ENCODE data around the gene GH2.
"Not testable (repeated sequence)": the region's sequence is repeated elsewhere in the genome, so short reads cannot be mapped to it uniquely, and the experiment has no call there.

Gene GH2

GRCh38 chr17:63881935-63882601 lies at the start of gene GH2:
TSS of gene GH2 (minus strand) at chr17:63881944. CDS start at chr17:63881801, 143 bp downstream.
- DNase-seq = no peak

- no peak for DNase-seq
These were observed 49.3 kb upstream of the GH2 start for GRCh38 chr17:63930951-63931575.

GRCh38 chr17:63929860-63930766 lies 48.4 kb upstream of the GH2 start:
- no peak for DNase-seq

GRCh38 chr17:63928966-63929695 lies 47.4 kb upstream of the GH2 start:
- DNase-seq = no peak

GRCh38 chr17:63928172-63928666 lies 46.5 kb upstream of the GH2 start:
- no peak for DNase-seq

DNA sequence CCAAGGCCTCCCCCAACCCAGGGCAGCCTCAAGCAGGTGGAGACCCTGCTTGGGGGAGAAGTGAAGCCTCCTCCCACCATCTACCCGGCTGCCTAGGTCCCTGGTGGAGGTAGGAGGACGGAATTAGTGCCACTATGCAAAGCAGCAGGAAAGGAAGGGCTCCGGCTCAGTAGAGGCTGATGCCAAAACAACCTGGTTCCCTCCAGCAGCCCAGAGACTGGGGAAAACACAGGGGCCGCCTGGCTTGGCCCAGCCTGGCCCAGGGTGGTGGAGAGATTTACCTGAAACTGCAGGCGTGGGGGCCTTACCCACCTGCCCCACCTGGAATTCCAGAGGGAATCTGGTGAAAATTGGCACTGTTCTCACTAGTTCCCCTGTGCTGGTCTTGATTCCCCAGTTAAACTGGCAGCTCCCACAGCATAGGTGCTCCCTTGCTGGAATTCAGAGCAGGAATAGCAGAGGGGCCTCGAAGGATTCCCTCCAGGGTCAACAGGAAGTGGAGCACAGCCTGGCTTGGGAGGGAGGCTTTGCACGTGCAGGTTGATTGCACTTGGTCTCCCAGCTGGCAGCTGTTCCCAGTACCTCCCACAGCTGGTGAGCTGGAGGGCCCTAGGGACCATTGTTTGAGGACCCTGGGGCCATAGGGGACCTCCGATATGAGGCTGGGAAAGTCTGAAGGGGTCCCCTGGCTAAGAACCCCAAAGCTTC lies 45.9 kb upstream of the GH2 start:
- DNase-seq = no peak

- DNase-seq = no peak
These were observed 44.4 kb upstream of the GH2 start for GRCh38 chr17:63926164-63926563.

GRCh38 chr17:63925615-63926014 lies 43.9 kb upstream of the GH2 start:
- DNase-seq = no peak

DNA sequence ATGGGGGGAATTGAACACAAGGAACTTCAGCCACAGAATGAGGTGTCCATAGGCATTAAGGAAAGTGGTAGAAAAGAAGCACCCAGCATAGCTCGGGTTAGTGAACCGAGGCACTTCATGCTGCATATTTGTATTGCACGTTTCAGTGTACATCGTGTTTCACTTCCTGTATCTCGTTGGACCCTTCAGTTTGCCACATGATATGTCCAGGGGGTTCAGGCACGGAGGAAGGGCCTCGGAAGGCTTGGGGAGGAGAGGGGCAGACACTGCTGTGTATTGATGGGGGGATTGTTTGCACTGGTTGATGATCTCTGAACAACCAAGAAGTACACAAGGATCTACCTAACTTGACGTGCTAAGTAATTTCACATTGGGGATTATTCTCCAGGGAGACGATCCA lies 40.7 kb upstream of the GH2 start:
- not testable (repeated sequence) for DNase-seq

GRCh38 chr17:63920779-63921178 lies 39.0 kb upstream of the GH2 start:
- DNase-seq = not testable (repeated sequence)

DNA sequence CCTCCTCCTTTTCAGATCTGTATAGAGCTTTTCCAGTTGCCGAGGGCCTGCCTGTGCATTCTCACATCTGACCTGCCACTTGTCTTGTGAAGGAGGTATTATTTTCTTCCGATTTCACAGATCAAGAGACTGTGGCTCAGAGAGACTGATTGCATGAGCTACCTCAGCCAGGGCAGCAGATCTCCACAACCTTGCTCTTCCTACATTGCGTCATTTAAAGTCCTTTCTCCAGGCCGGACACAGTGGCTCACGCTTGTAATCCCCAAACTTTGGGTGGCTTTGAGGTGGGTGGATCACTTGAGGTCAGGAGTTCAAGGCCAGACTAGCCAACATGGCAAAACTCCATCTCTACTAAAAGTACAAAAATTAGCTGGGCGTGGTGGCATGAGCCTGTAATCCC lies 38.3 kb upstream of the GH2 start:
- not testable (repeated sequence) for DNase-seq

GRCh38 chr17:63919311-63919723 lies 37.6 kb upstream of the GH2 start:
- peak; percentile 20 for DNase-seq

DNA sequence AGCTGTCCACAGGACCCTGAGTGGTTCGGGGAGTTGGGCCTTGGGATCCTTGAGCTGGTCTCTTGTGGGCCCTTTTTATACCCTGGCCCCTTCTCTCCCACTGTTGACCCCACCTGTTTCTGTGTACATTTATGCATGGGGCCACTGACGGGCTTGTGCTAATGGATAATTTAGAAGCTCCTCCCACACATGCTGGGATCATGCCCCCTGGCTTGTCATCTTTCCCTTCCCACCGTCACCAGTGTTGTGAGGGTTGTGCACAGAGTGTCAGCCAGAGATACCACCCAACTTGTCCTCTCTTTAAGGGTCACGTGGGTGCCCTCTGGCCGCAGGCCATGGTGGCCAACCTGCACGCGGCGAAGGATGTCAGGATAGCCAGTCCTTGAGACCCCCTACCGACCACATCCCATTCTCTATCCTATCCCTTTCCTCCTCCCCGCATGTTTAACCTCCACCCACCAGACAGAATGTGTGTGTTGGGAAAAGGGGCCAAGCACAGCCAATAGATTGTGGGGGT lies 37.1 kb upstream of the GH2 start, which contains the start of gene GH1:
Gene GH1 (minus strand): TSS at position 51 of the 517 bp plus-strand sequence. CDS start 63 bp downstream, outside the sequence.
- DNase-seq = not testable (repeated sequence)

GRCh38 chr17:63918305-63918704 lies 36.6 kb upstream of the GH2 start:
- DNase-seq = no peak

DNA sequence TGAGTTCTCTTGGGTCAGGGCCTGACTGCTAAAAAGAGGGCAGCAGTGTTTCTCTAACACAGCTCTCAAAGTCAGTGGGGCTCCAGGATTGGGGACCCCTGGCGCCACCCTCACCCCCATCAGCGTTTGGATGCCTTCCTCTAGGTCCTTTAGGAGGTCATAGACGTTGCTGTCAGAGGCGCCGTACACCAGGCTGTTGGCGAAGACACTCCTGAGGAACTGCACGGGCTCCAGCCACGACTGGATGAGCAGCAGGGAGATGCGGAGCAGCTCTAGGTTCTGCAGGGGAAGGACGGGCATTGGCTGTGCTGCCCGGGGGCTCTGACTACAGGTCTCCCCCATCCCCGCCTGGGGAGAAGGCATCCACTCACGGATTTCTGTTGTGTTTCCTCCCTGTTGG lies 35.9 kb upstream of the GH2 start:
- no peak for DNase-seq

DNA sequence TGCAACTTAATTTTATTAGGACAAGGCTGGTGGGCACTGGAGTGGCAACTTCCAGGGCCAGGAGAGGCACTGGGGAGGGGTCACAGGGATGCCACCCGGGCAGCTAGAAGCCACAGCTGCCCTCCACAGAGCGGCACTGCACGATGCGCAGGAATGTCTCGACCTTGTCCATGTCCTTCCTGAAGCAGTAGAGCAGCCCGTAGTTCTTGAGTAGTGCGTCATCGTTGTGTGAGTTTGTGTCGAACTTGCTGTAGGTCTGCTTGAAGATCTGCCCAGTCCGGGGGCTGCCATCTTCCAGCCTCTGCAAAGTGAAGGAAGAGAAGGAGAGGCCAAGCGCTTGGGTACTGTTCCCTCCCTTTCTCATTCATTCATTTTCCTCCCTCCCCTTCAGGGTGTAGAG lies 35.5 kb upstream of the GH2 start:
- DNase-seq = not testable (repeated sequence)

- no peak for DNase-seq
These were observed 34.9 kb upstream of the GH2 start for GRCh38 chr17:63916566-63917185.

DNA sequence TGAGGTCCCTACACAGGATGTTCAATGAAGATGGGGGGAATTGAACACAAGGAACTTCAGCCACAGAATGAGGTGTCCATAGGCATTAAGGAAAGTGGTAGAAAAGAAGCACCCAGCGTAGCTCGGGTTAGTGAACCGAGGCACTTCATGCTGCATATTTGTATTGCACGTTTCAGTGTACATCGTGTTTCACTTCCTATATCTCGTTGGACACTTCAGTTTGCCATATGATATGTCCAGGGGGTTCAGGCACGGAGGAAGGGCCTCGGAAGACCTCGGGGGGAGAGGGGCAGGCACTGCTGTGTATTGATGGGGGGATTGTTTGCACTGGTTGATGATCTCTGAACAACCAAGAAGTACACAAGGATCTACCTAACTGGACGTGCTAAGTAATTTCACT lies 34.0 kb upstream of the GH2 start:
- not testable (repeated sequence) for DNase-seq

DNA sequence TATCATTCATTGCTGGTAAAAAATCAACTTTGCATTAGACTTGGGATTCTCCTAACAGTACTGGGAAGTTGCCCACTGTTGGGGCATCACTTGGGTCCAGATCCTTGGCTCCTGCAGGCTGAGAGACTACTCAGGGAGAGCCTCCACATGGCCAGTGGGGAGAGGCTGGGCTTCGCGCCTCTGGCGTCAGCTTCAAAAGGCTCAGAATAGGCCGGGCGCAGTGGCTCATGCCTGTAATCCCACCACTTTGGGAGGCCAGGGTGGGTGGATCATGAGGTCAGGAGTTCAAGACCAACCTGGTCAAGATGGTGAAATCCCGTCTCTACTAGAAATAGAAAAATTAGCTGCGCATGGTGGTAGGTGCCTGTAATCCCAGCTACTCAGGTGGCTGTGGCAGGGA lies 32.7 kb upstream of the GH2 start:
- DNase-seq = no peak

- peak; percentile 13 for DNase-seq
These were observed 29.9 kb upstream of the GH2 start for GRCh38 chr17:63911657-63912100.

DNA sequence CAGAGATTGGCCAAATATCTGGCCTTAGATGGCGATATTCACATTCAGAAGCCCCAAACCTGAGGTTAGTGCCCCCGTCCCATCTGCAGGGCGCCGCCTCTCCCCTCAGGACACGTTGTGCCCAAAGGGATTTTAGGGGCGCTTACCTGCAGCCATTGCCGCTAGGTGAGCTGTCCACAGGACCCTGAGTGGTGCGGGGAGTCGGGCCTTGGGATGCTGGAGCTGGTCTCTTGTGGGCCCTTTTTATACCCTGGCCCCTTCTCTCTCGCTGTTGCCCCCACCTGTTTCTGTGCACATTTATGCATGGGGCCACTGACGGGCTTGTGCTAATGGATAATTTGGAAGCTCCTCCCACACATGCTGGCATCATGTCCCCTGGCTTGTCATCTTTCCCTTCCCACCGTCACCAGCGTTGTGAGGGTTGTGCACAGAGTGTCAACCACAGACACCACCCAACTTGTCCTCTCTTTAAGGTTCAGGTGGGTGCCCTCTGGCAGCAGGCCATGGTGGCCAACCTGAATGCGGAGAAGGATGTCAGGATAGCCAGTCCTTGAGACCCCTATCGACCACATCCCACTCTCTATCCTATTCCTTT lies 29.4 kb upstream of the GH2 start, which contains the start of gene CSHL1:
Gene CSHL1 (minus strand): TSS at position 218 of the 595 bp plus-strand sequence. CDS start 62 bp downstream, at position 156.
- no peak for DNase-seq
